COLO668 (cell line): ENCODE measurements around the gene STYK1.
"Not testable (repeated sequence)": the region's sequence is repeated elsewhere in the genome, so short reads cannot be mapped to it uniquely, and the experiment has no call there.

ENCODE experiments used
- DNase-seq: peaks from one replicate; lab custom pipeline; 2025; ENCODE audit not compliant: unreplicated experiment; lab: John Stamatoyannopoulos, UW

The STYK1 gene

GRCh38 chr12:10623131-10623530, 50.7 kb downstream of the STYK1 start:
- DNase-seq = no peak

DNA sequence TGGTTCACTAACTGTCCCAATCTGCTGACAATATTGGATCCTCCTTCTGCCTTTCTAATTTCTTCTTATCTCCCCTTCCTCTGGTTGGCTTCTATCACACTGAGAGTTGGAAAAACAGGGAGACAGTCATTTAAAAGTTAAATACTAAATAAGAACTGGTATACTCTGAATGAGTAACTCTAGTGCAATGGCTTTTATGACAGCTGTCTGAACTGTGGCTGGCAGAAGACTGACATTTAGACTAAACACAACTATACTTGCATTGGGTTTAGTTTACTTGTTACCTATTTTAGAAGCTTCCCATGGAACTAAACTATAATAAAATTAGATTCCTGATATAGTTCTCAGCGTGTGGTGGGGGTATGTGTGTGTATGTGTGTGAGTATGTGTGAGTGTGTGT, 52.6 kb downstream of the STYK1 start:
- no peak for DNase-seq

DNA sequence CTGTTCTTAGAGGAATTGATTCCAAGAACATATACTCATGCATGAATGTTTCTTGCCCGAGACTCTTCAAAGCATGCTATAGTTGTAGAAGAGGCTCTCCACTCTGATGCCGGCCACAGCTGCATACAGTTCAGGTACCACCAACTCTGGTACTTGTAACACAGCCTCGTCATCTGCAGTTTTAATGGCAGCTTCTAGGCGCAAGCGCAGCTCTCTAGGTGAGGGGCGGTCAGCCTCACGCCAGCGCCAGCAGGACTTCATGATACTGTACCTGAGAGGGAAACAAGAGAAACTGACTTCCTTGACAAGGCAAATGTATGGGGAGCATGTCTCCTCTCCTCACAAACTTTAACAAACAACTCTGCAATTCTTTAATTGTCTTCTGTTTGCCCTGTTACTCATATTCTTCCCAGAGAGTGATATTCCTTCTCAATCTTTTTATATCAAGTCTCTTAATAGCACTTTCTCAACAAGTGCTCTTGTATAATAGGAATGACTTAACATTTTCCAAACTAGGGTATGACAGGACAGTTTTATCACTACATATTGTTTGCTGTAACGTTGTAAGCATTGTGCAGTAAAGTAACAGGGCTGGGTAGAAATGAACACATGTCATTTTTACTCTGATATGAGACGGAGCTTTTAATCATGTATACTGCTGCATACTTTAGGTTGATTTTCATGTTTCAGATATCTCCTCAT, 53.6 kb downstream of the STYK1 start:
- DNase-seq = no peak

- no peak for DNase-seq
These were observed 55.4 kb downstream of the STYK1 start for GRCh38 chr12:10618338-10618987.

DNA sequence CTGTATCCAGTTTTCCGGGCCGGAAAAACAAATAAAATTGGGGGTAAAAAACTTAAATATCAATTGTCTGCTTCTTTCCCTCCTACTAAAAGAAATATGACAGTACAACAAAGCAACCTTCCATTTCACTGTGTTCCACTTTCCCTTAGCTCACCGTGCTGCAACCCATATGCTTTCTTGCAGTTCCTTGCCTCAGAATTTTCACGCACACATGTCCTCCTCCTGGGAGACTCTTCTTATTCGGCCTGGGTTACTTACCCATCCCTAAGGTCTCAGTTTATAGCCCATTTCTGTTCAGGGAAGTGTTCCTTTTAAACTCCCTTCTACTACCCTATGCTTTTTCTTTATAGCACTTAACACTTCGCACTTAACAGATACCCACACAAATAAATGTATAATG, 56.0 kb downstream of the STYK1 start:
- no peak for DNase-seq

GRCh38 chr12:10615532-10615931, 58.3 kb downstream of the STYK1 start:
- no peak for DNase-seq

DNA sequence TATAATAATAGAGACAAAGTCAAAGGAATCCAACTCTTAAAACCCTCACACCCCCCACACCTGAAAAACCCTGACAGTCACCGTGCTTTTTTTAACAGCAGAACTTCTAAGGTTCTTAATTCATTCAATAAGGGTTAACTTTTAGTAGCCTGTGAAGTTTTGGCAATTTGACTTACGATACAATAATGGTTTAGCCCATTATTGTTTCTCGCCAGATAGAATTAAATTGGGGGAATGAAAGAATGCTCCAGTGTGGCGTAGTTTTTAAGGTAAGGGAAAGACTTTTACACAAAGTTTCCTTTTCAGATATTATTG, 59.8 kb downstream of the STYK1 start:
- no peak for DNase-seq

GRCh38 chr12:10613349-10614055, 60.4 kb downstream of the STYK1 start, which contains the start of gene MAGOHB:
Gene MAGOHB, minus strand, starts transcription at chr12:10613609. Its CDS starts 77 bp downstream, at chr12:10613532.
- peak; percentile 93 for DNase-seq

DNA sequence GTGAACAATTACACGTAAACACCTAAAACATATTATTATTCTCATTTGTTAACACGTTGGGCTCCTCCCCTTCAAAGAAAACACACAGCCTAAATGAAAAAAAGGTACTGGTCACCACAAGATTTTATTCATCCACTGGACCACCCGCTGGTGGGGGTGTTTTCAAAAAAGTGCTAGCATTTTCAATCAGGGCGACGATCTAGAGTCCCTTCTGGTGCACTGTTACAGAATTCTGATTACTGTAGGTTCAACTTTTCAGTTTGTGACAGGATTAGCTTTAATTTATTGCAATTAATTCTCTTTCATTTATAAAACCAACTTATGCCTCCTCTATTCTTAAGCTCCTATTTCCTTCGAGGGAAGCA, 60.9 kb downstream of the STYK1 start:
- DNase-seq = peak; percentile 13

GRCh38 chr12:10612110-10612509, 61.7 kb downstream of the STYK1 start:
- no peak for DNase-seq

DNA sequence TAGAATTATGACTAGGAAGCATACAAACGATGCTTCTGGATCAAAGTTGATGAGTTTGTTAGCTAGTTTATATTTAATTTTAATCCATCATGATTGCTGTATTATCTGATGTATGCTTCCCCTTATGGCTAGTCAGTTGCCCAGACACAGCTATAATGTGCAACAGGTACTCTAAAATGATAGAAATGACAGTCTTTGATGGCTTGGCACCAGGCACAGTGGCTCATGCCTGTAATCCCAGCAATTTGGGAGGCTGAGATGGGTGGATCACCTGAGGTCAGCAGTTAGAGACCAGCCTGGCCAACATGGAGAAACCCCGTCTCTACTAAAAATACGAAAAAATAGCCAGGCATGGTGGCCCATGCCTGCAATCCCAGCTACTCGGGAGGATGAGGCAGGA, 62.6 kb downstream of the STYK1 start:
- DNase-seq = not testable (repeated sequence)

DNA sequence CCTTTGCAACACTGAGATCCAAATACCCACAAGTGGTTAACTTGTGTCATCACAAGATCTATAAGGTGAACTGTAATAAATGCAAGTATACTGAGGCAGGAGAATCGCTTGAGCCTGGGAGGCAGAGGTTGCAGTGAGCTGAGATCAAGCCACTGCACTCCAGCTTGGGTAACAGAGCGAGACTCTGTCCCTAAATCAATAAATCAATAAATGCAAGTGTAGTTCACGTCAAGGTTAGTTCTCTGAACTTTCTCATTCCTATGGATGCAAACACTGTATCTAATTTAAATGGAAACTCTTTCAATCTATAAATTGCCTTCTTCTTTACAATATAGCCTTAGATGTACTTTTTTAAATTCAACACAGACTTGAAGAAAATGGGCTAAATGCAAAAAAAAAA, 63.7 kb downstream of the STYK1 start:
- no peak for DNase-seq

- DNase-seq = no peak
These were observed 65.9 kb downstream of the STYK1 start for GRCh38 chr12:10607885-10608458.

- no peak for DNase-seq
These were observed 72.0 kb downstream of the STYK1 start for GRCh38 chr12:10601860-10602259.

GRCh38 chr12:10600988-10601387, 72.9 kb downstream of the STYK1 start:
- DNase-seq = no peak

GRCh38 chr12:10595881-10596280, 78.0 kb downstream of the STYK1 start:
- DNase-seq = no peak

DNA sequence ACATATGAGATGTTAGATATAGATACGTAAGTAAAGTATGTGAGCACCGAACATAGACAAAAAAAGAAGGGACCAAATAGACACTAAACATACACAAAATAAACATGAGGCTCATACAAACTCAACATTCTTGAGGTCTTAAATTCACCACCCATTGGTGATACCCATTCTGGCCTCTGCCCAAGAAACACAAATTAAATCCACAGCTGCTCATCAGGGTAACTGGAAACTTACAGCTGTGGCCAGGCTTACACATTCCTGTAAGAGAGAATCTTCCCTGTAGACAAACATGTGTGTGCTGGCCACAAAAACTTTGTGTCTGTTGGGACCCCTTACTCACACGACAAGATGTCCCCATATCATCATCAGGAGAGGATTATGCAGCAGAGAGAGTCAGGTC, 82.9 kb downstream of the STYK1 start:
- DNase-seq = no peak

- no peak for DNase-seq
These were observed 89.4 kb downstream of the STYK1 start for GRCh38 chr12:10584415-10584814.

DNA sequence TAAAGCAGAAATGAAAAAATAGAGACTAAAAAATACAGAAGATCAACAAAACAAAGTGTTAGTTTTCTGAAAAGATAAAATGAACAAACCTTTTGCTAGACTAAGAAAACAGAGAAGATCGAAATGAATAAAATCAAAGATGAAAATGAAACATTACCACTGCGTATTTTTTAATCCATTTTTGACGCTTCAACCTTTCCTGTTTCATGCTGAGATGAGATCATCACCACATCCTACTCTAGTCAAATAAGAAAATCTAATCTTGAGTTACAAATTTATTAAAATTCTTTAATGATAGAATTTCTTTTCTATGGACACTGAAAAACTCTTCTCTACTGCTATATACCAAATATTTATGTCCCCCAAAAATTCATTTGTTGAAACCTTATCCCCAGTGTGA, 91.1 kb downstream of the STYK1 start:
- no peak for DNase-seq

DNA sequence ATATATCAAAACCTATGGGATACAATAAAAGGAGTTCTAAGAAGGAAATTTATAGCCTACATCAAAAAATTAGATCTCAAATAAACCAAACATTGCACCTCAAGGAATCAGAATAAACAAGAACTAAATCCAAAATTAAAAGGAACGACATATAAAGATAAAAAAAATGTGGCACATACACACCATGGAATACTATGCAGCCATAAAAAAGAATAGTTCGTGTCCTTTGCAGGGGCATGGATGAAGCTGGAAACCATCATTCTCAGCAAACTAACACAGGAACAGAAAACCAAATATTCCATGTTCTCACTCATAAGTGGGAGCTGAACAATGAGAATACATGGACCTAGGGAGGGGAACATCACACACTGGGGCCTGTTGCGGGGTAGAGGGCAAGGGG, 91.7 kb downstream of the STYK1 start:
- not testable (repeated sequence) for DNase-seq

DNA sequence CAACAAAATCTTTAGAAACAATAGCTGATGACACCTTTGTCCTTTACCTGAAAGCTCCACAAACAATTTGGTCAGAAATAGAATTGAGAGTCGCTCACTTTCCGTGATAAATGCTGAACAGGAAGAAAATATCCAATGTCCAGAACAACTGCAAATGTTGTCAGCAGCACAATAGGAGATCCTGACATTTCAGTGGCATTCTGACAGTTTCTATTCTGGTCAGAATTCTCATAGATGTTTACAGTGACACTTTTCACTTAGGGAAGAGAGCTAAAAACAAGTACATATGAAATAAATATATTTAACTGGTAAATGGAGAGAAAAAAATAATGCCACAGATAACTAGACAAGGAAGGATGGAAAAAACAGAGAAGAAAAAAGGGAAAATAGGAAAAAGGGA, 99.5 kb downstream of the STYK1 start:
- DNase-seq = no peak

DNA sequence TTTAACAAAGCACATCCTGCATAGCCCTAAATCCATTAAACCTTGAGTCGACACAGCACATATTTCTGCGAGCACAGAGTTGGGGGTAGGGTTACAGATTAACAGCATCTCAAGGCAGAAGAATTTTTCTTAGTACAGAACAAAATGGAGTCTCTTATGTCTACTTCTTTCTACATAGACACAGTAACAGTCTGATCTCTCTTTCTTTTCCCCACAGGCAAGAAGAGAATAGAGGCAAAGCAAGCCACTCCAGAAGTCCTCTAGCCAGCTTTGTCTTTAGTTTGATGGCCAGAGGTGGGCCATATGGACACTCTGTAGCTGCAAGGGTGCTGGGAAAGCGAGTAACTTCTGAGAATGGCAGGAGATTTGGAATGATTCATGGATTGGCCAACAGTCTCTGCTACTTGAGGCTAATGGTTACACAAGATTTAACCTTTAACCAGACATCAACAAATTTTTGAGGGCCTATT, 101.8 kb downstream of the STYK1 start:
- not testable (repeated sequence) for DNase-seq
